Measurements from ENCODE around the gene GPR55. TPM values are rescaled to one million over a fixed set of nuclear protein-coding genes. Genes with fewer than 3 reads are reported as not detected.

GPR55 gene
- total and polyA plus RNA-seq, 7 donors = 0.01 to 0.32 (median 0.03) TPM; not detected in 4

DNA sequence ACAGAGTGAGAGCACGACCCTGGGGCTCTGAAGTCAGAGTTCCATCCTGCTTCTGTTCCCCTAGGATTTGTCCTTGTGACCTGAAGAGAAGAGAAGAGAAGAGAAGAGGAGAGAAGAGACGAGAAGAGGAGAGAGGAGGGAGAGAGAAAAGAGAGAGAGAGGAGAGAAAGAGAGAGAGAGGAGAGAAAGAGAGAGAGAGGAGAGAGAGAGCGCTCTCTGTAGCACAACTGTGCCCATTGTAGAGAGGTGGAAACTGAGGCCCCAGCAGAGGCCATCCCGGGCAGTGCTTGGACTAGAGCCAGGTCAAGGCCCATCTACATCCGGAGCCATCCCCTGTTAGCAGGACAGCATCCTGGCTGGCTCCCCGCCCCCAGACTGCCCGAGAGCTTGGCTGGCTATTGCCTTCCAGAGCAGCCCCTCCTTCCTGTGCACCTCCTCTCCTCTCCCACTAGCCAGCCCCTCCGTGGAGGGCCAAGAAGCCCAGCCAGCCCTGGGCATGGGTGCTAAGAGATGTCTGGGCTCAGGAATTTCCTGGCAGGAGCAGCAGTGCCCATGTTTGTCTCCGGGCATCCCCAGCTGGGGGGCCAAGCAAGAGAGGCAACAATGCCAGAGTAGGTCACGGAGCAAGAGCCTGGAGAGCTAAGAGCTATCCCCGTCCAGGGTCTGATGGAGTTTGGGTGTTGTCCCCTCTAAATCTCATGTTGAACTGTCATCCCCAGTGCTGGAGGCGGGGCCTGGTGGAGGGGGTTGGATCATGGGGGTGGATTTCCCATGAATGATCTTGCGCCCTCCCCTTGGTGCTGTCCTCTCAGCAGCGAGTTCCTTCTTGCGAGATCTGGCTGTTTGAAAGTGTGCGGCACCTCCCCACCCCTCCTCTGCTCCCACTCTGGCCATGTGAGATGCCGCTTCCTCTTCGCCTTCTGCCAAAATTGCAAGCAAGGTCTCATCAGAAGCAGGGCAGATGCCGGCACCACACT lies 18.2 kb upstream of the GPR55 start:
- Histone ChIP-seq H3K27me3 (ENCODE audit: insufficient read depth in 3 of 3, low read length in 2 of 3) (peaks cover 0 to 5% (median 0%) of the 10 kb centered on the region in 3 donors), H3K27ac (no peak overlapping the region), H3K4me1 (no peaks in the 10 kb centered on the region), H3K36me3 (ENCODE audit: insufficient read depth in 1 of 2, low read depth in 1 of 2) (no peaks in the 10 kb centered on the region), H3K9me3 (no peaks in the 10 kb centered on the region), H3K4me3 (no peak overlapping the region)
- TF ChIP-seq, protein P1, sequence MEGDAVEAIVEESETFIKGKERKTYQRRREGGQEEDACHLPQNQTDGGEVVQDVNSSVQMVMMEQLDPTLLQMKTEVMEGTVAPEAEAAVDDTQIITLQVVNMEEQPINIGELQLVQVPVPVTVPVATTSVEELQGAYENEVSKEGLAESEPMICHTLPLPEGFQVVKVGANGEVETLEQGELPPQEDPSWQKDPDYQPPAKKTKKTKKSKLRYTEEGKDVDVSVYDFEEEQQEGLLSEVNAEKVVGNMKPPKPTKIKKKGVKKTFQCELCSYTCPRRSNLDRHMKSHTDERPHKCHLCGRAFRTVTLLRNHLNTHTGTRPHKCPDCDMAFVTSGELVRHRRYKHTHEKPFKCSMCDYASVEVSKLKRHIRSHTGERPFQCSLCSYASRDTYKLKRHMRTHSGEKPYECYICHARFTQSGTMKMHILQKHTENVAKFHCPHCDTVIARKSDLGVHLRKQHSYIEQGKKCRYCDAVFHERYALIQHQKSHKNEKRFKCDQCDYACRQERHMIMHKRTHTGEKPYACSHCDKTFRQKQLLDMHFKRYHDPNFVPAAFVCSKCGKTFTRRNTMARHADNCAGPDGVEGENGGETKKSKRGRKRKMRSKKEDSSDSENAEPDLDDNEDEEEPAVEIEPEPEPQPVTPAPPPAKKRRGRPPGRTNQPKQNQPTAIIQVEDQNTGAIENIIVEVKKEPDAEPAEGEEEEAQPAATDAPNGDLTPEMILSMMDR (IDR thresholded peaks at IDR 0.05) = no peak
- 44 to 59% (median 45%) methylated on average over 18 to 19 of the region's 19 CpGs for WGBS, 3 donors
- DNase-seq (no peak), ATAC-seq (no peak)
- intact Hi-C loops (cut with DNase I) = no loop called here

- Histone ChIP-seq H3K4me1 (no peaks in the 10 kb centered on the region), H3K27ac (no peak overlapping the region), H3K4me3 (no peak overlapping the region), H3K27me3 (ENCODE audit: insufficient read depth in 3 of 3, low read length in 2 of 3) (peaks cover 0 to 5% (median 0%) of the 10 kb centered on the region in 3 donors), H3K36me3 (ENCODE audit: insufficient read depth in 1 of 2, low read depth in 1 of 2) (no peaks in the 10 kb centered on the region), H3K9me3 (peaks cover under 1% of the 10 kb centered on the region)
- DNase-seq (no peak), ATAC-seq (no peak)
- TF ChIP-seq, protein P1 (IDR thresholded peaks at IDR 0.05) = no peak
- intact Hi-C loops (cut with DNase I) = no loop called here
- 59 to 73% (median 62%) methylated on average over 3 of the region's 3 CpGs for WGBS, 3 donors
These were observed 17.3 kb upstream of the GPR55 start for GRCh38 chr2:230942371-230942770.

- ATAC-seq = no peak
These were observed 16.4 kb upstream of the GPR55 start for GRCh38 chr2:230941202-230942180.

GRCh38 chr2:230940471-230940815 lies 15.4 kb upstream of the GPR55 start:
- Histone ChIP-seq H3K4me3 (no peak overlapping the region), H3K27me3 (ENCODE audit: insufficient read depth in 3 of 3, low read length in 2 of 3) (peaks cover 0 to 5% (median under 1%) of the 10 kb centered on the region in 3 donors), H3K4me1 (no peaks in the 10 kb centered on the region), H3K36me3 (ENCODE audit: insufficient read depth in 1 of 2, low read depth in 1 of 2) (no peaks in the 10 kb centered on the region), H3K9me3 (peaks cover 6% of the 10 kb centered on the region), H3K27ac (no peak overlapping the region)
- no peak for ATAC-seq
- intact Hi-C loops (cut with DNase I) = no loop called here
- TF ChIP-seq, protein P1 (IDR thresholded peaks at IDR 0.05) = no peak
- 80 to 89% (median 82%) methylated on average over 9 of the region's 9 CpGs for WGBS, 3 donors
- no peak for DNase-seq

More at GRCh38 chr2:230941202-230942180, 16.4 kb upstream of the GPR55 start:
- TF ChIP-seq, protein P1 (IDR thresholded peaks at IDR 0.05) = no peak
- no peak for DNase-seq
- Histone ChIP-seq H3K9me3 (peaks cover 6% of the 10 kb centered on the region), H3K4me1 (no peaks in the 10 kb centered on the region), H3K36me3 (ENCODE audit: insufficient read depth in 1 of 2, low read depth in 1 of 2) (no peaks in the 10 kb centered on the region), H3K27me3 (ENCODE audit: insufficient read depth in 3 of 3, low read length in 2 of 3) (peaks cover 0 to 5% (median 0%) of the 10 kb centered on the region in 3 donors), H3K4me3 (no peak overlapping the region), H3K27ac (no peak overlapping the region)
- intact Hi-C loops (cut with DNase I) = no loop called here
- WGBS, 3 donors = 70 to 83% (median 77%) methylated on average over 14 of the region's 14 CpGs
